ENCODE results near the gene AQP4.

AQP4 gene

GRCh38 chr18:26839609-26840008 lies 25.9 kb downstream of the AQP4 start:
- DNase-seq (no peak), ATAC-seq (no peak)

- ATAC-seq (no peak), DNase-seq (no peak)
Measured at GRCh38 chr18:26832302-26832701, 33.2 kb downstream of the AQP4 start.

GRCh38 chr18:26827581-26827980 lies 37.9 kb downstream of the AQP4 start:
- ATAC-seq (no peak), DNase-seq (no peak)

- no peak for DNase-seq
- ATAC-seq = no peak
Measured at GRCh38 chr18:26826656-26827235, 38.8 kb downstream of the AQP4 start.

GRCh38 chr18:26821181-26821580 lies 44.3 kb downstream of the AQP4 start:
- ATAC-seq (no peak), DNase-seq (no peak)

GRCh38 chr18:26819046-26819445 lies 46.5 kb downstream of the AQP4 start:
- no peak for DNase-seq
- no peak for ATAC-seq

GRCh38 chr18:26818461-26818860 lies 47.0 kb downstream of the AQP4 start:
- DNase-seq (no peak), ATAC-seq (no peak)

- DNase-seq = no peak
- no peak for ATAC-seq
Measured at GRCh38 chr18:26813043-26813442, 52.5 kb downstream of the AQP4 start.

GRCh38 chr18:26812462-26812861 lies 53.0 kb downstream of the AQP4 start:
- ATAC-seq (no peak), DNase-seq (no peak)

- no peak for DNase-seq
- ATAC-seq = no peak
Measured at GRCh38 chr18:26809346-26809745, 56.2 kb downstream of the AQP4 start.

- DNase-seq (no peak), ATAC-seq (no peak)
Measured at GRCh38 chr18:26806224-26806623, 59.3 kb downstream of the AQP4 start.

- no peak for ATAC-seq
- no peak for DNase-seq
Measured at GRCh38 chr18:26804519-26804918, 61.0 kb downstream of the AQP4 start.

GRCh38 chr18:26803643-26804042 lies 61.9 kb downstream of the AQP4 start:
- DNase-seq (no peak), ATAC-seq (no peak)

GRCh38 chr18:26802330-26803200 lies 62.9 kb downstream of the AQP4 start:
- DNase-seq (no peak), ATAC-seq (no peak)
